G401.6 (cell line): Measurements from ENCODE around the gene SSTR3.

Experiments
- FAIRE-seq: peaks from 2 replicates; lab custom pipeline; 2012; peaks lifted over from hg19 to GRCh38; lab: Jason Lieb, UNC

SSTR3 gene

DNA sequence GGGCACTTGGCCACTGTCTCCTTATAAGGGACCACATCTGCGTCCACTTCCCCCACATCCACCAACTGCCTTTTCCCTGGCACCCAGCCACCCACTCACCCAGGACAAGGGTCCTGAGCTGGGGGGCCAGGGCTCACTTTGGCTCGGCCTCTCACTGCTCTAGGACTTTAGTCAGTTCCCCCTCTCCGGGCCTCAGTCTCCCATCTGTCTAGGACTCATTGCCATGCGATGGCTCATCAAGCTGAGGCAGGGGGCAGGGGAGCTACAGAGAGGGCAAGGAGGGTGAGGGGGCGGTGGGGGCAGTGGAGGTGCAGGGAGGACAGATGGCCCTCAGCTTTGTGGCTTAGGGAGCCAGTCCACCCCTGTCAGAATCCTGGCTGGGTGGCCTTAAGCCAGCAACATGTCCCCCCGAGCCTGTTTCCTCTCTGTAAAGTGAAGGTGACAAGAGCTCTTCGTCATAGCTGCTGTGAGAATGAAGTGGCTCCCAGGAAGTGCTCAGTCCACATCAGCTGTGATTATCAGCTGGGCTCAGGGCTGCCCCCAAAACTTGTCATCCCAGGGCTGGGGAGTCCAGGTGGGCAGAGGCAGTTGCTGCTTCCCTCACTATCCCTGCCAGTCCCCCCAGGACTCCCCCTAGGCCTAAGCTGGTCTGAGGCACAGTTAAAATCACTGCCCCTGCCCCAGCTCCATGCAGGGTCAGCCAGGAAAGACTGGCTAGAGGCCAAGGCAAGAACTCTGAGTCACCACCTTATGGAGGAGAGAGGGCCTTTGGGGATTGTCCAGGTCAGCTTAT, 16.9 kb upstream of the SSTR3 start:
- no peak for FAIRE-seq

DNA sequence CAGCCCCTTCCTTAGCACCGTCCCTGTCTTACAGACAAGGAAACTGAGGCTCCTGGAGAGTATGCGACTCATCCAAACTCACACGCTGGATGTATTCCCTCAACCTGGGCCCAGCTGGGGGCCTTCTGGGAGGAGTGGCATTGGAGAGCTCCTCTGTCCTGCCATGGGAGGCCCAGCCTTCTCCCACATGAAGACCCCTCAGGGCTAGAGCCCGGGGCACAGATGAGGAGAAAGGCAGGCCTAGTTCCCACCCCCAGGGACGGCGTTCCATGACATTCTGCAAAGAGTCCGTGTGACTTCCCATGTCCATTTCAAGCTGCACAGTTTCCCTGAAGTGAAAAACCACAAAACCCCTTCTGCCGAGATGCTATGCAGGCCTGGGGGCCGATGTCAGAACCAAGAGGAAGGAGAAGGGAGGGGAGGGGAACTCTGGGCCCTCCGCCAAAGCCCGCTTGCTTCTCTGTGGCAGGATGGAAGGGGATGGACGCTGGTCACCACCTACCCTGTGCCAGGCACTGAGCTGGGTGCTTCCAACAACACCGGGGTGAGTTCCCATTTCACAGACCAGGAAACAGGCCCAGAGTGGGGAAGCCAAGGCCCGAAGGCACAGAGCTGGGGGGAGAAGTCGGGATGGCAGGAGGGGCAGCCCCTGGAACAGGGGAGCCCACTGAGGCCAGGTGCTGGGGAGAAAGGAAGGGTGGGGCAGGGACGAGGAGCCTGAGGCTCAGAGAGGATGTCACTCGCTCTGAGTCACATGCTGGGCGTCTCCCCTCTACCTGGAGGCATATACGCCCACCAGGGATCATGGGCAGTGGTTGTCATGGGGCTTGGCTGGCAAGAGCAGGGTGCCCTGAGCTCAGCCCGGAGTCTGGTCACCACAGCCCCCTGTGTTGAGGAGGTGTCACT, 16.1 kb upstream of the SSTR3 start:
- no peak for FAIRE-seq

- FAIRE-seq, result no peak
Measured at GRCh38 chr22:37226514-37226913, 14.2 kb upstream of the SSTR3 start.

GRCh38 chr22:37226087-37226486, 13.8 kb upstream of the SSTR3 start:
- no peak for FAIRE-seq

GRCh38 chr22:37225481-37225880, 13.2 kb upstream of the SSTR3 start:
- FAIRE-seq, result no peak

DNA sequence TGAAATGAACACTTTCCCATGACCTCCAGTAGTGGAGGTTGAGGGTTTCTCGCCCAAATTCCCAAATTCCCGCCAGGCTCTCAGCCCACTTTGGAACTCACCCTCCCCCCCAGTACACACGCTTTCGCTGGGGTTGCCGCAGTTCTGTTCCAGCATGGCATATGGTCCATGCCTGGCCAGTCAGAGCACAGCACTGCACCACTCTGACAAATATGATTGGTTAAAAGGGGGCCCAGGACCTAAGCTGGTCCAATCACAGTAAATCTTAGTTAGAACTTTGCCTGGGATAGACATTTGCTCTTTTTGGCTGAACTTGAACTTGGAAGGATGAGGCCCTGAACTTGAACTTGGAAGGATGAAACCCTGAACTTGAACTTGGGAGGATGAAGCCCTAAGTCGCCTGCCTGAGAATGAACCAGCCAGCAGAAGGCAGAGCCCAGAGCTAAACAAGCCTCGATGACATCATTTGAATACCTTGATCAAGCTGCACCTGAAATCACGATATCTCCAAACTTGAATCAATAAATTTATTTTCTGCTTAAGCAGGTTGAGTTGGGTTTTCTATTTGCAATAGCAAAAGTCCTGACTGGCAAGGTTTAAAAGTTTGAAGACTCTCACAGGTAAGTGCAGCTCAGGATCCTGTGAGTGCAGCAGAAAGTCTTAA, 12.6 kb upstream of the SSTR3 start:
- no peak for FAIRE-seq

- FAIRE-seq, result no peak
Measured at GRCh38 chr22:37223965-37224551, 11.8 kb upstream of the SSTR3 start.

DNA sequence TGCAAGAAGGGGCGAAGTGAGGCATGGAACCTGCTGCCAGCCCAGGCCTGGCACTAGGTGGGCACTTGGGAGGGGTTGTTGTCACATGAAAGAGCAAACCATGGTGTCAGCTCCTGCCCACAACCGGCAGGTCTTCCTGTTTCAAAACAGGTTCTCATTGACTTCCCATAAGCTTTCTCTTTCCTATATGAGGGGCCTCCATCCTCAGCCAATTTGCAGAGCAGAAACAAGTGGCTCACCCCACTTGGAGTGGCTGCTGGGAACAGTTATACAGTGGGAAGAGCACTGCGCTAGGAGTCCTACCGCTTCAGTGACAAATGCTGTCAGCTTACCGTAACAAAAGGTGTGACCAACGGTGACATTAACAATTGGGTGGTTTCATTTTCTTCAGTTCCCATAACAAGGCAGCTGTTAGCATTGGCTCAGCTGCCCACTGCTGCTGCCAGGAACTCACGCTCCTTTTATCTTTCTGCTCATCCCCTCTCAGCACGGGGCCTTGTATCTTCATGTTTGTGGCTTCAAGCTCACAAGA, 10.2 kb upstream of the SSTR3 start:
- no peak for FAIRE-seq

GRCh38 chr22:37221424-37222333, 9.4 kb upstream of the SSTR3 start:
- no peak for FAIRE-seq

GRCh38 chr22:37220543-37220981, 8.3 kb upstream of the SSTR3 start:
- no peak for FAIRE-seq

DNA sequence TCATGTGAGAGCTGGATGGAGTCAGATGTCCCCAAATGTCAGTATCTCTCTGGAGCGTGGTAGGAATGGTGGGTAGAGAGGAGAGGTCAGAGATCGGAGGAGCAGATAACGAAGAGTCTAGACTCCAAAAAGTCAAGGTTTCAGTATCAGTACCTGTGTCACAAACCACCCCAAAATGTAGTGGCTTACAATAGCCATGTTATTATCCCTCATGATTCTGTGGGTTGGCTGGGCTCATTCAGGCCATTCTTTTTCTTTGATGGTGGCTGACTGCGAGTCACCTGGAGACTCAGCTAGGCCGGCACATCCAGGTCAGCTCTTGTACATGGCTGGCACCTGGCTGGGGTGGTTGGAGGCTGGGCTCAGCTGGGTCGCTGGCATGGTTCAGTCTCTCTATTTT, 7.3 kb upstream of the SSTR3 start:
- FAIRE-seq, result no peak

DNA sequence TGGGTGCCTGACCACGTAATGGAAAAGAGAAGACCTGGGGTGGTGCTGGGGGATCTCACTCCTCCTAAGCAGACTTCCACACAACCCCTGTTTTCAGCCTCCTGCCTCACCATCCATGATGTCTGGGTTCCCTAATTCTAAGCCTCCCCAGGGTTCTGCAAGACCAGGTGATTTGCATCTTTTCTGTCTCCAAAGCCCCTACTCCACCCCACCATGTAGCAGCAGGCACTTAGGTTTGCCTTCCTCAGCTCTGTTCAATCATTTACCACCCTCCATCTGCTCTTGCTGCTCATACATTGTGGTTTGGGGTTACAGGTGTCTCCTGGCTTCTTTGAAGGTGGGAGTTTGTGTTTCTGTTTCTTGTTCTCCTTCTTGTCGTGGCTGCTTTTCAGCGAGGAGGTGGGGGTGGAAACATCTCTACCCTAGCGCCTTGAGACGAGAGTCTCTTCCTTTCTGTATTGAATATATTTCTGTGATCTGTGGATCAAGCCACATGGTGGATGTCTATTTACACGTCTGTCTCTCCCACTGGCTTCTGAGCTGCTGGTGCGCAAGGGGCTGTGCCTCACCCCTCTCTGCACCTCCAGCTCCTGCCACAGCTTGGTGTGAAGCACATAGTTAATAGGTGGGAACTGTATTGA, 6.6 kb upstream of the SSTR3 start:
- no peak for FAIRE-seq

GRCh38 chr22:37218399-37218770, 6.1 kb upstream of the SSTR3 start:
- FAIRE-seq, result no peak

DNA sequence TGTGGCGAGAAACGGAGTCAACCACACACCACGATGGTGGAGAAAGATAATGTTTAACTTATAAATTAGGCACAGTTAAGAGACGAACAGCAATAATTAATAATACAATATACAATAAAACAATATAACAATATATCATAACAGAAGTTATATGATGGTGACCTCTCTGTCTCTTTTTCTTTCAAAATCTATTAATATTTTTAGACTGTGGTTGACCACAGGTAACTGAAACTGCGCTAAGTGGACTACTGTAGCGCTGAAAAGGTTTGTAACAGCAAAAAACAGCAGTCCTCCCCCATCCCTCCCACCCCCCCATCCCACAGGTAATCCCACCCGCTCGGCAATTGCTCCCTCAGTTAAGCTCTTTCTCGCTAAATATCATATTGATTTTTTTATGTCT, 3.6 kb upstream of the SSTR3 start:
- no peak for FAIRE-seq

GRCh38 chr22:37214731-37215030, 2.4 kb upstream of the SSTR3 start:
- no peak for FAIRE-seq

DNA sequence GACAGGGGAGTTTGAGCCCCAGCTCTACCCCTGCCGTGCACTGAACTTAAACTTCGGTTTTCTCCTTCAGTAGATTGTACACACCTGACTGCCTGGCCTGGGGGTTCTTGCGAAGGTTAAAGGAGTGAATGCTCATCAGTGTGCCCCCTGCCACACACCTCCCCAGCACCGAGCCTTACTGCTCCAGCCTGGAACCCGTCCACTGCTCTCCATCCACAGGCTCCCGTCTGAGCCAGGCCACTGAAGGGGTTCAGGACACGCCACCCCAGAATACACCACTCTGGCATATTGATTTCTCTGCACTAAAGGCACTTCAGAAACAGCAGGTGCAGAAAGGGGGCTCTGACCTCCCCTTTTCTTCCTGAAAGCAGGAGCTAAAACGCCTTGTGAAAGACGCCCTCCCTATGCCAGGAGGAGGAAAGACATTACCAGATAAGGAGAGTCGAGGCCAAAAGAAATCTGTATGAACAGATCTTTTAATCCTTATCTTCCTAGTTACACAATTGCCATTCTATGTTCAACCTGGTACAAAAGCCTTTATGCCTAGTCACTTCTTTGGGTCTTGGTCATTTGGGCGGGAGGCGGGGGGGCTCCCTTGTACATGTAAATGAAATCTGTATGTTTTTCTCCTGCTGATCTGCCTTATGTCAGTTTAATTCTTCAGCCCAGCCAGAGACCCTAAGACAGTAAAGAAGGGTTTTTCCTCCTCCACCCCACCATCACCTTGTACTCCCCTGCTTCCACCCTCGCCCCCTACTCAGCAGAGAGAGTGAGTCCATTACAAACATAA, 1.9 kb upstream of the SSTR3 start:
- no peak for FAIRE-seq

GRCh38 chr22:37213218-37213855, 1.1 kb upstream of the SSTR3 start:
- no peak for FAIRE-seq

- no peak for FAIRE-seq
Measured at GRCh38 chr22:37211866-37212173, 457 bp downstream of the SSTR3 start.

- FAIRE-seq, result no peak
Measured at GRCh38 chr22:37211075-37211865, 1.0 kb downstream of the SSTR3 start.
